A549 treated with RU486 at 1 μM for 4 hours (cell line): Measurements from ENCODE around the gene MCTP2. TPM values are rescaled to one million over a fixed set of nuclear protein-coding genes. Genes with fewer than 3 reads are reported as not detected.

Experiments used
- total RNA-seq: library from RNA; stranded (reverse); fragments of 200-300 nt; extraction: Qiagen RNA extraction; gene quantifications from 5 replicates; pipeline ENCODE4 v1.2.3, GENCODE V29; 2022; ENCODE audit warnings: low read depth

Gene MCTP2, protein sequence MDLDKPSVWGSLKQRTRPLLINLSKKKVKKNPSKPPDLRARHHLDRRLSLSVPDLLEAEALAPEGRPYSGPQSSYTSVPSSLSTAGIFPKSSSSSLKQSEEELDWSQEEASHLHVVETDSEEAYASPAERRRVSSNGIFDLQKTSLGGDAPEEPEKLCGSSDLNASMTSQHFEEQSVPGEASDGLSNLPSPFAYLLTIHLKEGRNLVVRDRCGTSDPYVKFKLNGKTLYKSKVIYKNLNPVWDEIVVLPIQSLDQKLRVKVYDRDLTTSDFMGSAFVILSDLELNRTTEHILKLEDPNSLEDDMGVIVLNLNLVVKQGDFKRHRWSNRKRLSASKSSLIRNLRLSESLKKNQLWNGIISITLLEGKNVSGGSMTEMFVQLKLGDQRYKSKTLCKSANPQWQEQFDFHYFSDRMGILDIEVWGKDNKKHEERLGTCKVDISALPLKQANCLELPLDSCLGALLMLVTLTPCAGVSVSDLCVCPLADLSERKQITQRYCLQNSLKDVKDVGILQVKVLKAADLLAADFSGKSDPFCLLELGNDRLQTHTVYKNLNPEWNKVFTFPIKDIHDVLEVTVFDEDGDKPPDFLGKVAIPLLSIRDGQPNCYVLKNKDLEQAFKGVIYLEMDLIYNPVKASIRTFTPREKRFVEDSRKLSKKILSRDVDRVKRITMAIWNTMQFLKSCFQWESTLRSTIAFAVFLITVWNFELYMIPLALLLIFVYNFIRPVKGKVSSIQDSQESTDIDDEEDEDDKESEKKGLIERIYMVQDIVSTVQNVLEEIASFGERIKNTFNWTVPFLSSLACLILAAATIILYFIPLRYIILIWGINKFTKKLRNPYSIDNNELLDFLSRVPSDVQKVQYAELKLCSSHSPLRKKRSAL
- not detected in 5 replicates for total RNA-seq

DNA sequence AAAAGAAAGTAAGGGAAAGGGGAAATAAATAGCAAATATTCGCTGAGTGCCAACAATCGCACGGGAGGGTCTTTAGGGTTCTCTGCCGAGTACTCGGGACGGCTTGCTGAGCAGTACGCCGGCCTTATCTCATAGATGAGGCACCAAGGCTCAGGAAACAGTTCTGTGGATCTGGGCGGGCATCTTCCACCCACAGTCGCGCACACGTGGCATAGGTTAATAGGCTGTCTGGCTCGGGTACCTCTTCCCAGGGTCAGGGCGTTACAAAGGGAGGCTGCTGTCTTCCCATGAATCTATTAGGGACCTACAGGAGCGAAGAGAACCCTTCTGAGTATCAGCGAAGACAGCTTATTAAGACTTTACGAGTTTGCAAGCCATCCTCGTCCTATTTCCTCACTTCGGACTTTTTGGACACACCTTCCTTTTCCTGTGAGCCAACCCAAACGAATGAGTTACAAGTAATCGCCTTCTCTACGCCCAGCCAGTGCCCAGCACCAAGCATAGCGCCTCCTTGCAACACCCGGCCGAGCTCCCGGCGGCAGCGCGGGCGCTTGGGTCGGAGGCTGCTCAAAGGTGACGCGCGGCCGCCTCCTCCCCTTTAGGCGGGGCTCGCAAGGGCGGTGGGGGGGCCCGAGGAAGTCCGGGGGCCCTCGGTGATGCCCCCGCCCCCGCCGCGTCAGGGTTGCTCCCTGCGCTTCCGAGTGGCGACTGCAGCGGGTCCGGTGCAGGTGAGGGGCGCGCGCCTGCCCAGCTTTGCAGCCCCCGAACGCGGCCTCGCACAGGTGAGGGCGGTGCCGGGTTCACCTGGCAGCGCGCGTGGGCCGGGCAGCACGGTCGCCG lies at the start of gene MCTP2:
Gene MCTP2, plus strand, starts transcription at position 679 of the 840 bp plus-strand sequence. CDS start 66,705 bp downstream, outside the sequence.

